Activated T-cell treated with anti-CD3 and anti-CD28 coated beads for 4 hours (primary cell): ENCODE data around the gene ESYT3.
"Not testable (repeated sequence)": the region's sequence is repeated elsewhere in the genome, so short reads cannot be mapped to it uniquely, and the experiment has no call there.

Experiments
- DNase-seq: peaks from one replicate; pipeline ENCODE4 v3.0.0-alpha.2; 2020

ESYT3 gene

GRCh38 chr3:138495638-138496037, 61.2 kb downstream of the ESYT3 start:
- DNase-seq: not testable (repeated sequence)

DNA sequence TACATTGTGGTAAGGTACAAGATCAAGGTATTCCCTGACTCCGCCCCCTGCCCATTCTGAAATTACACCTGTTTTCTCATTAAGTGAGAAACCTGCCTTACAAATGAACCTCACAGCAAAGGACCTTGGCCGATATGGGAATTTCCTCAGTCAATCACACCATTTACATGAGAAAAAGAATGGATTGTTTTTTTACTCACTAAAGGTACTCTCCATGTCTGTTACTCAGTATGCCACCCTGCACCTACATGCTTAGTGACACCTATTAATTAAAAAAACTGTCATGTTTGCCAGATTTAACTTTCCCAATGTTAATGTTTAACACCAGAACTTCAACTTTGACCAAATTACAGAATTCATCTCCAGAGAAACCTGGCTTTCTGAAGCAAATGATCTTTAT, 62.0 kb downstream of the ESYT3 start:
- DNase-seq: no peak

DNA sequence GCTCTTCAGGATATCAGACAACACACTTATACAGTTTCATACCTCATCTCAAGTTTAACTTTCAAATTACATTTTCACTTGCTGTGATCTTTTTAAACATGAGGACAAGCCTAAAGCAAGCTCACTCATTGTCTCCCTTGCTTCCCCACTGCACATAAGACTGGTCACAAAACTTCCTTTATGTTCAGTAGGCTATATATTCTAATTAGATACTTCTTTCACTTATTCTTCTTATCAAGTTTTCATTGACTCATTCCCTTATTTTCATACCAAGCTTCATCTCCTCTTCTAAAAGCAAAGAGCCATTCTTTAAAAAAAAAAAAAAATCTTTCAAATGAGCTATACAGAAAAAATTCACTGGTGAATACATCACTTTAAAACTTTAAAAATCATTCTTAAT, 62.6 kb downstream of the ESYT3 start:
- DNase-seq: no peak

- no peak for DNase-seq
These were observed 63.4 kb downstream of the ESYT3 start for GRCh38 chr3:138497851-138498250.

DNA sequence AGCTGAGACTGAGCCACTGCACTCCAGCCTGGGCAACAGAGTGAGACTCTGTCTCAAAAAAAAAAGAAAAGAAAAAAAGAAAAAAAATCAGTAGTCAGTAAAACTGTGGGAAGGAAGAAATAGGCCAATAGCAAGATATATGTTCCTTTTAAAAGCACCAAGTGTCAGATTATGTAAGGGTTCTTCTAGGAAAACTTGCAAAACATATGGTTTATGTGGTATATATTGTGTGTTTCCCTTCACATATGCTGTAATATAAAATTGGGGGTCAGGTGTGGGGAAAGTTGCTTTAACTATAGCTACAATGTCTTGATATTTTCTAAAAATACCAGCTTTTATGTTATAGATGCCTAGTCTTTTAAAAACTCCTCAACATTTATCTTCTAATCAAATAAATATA, 64.6 kb downstream of the ESYT3 start:
- no peak for DNase-seq

GRCh38 chr3:138507524-138507923, 73.1 kb downstream of the ESYT3 start:
- no peak for DNase-seq

GRCh38 chr3:138509586-138509985, 75.2 kb downstream of the ESYT3 start:
- DNase-seq: no peak

- no peak for DNase-seq
These were observed 77.5 kb downstream of the ESYT3 start for GRCh38 chr3:138511945-138512344.

DNA sequence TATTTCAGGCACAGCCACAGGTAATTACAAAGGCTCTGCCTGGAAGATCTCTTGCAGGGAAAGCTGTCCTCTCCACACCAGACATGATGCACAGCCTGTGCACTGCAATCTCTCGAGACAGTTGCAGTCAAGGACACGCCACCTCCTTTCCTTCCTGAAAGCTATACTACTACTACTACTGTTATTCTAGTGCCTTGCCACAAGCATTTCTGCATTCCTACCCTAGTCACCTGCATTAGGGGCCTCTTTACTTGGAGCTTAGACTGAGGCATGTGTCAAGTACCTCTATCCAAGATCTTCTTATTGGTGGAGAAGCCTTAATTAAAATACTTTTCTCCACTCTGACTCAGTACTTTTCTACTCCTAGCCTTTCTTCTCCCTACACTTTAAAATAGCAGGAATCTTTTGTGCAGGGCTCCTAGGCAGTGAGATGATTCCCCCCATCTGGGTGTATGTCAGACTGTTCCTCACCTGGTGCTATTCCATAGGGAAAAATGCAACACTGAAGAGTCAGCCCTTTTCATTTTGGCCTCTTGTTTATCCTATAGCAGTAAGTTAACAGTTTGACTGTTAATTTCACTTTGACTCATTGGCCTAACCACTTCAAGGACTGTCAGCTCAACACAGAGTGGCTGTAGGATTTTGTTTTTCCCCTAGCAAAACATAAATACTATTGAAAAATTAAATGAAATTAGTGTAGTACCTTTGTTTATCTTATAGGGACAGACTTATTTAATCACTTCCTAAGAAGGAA, 78.9 kb downstream of the ESYT3 start:
- DNase-seq: no peak

DNA sequence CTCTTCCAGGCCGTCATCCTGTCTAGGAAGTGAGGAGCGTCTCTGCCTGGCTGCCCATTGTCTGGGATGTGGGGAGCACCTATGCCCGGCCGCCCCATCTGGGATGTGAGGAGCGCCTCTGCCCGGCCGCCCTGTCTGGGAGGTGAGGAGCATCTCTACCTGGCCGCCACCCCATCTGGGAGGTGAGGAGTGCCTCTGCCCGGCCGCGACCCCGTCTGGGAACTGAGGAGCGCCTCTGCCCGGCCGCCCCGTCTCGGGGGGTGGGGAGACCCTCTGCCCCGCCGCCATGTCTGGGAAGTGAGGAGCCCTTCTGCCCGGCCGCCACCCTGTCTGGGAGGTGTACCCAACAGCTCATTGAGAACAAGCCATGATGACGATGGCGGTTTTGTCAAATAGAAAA, 87.0 kb downstream of the ESYT3 start:
- DNase-seq: not testable (repeated sequence)
